CD14-positive monocyte (primary cell): ENCODE data around the gene TMEM238. TPM values are rescaled to one million over a fixed set of nuclear protein-coding genes. Genes with fewer than 3 reads are reported as not detected.

Experiments
- DNase-seq, 3 donors: peaks; one replicate each; pipeline ENCODE4 v3.0.0-alpha.2; 2011 to 2022
- H2AFZ ChIP-seq: 2 replicates; pipeline ENCODE4 v1.6.0; 2012; ENCODE audit warnings: mild to moderate bottlenecking, low read depth, low read length, inconsistent platforms; ENCODE audit not compliant: insufficient read depth, poor library complexity, severe bottlenecking
- H3K27ac ChIP-seq, 2 donors: 1 replicate in 1 of 2; 2 replicates in 1 of 2; pipeline ENCODE4 v1.5.1; 2012 to 2013; ENCODE audit warnings: low read length in 2 of 2, control low read depth in 1 of 2, inconsistent platforms in 1 of 2, low read depth in 1 of 2, mild to moderate bottlenecking in 1 of 2
- H3K27me3 ChIP-seq, 2 donors: one replicate each; pipeline versions ENCODE4 v1.6.0 to v1.6.1; 2011 to 2013; ENCODE audit warnings: low read length in 2 of 2; ENCODE audit not compliant: control insufficient read depth in 2 of 2, insufficient read depth in 2 of 2
- H3K36me3 ChIP-seq, 2 donors: replicated peaks in 1 of 2; 1 replicate in 1 of 2; 2 replicates in 1 of 2; pipeline versions ENCODE4 v1.5.1 to v1.6.1; 2012 to 2013; ENCODE audit warnings: low read length in 2 of 2, control low read depth in 1 of 2, inconsistent platforms in 1 of 2, mild to moderate bottlenecking in 1 of 2; ENCODE audit not compliant: insufficient read depth in 2 of 2, control insufficient read depth in 1 of 2
- H3K4me1 ChIP-seq, 2 donors: 1 replicate in 1 of 2; 2 replicates in 1 of 2; pipeline versions ENCODE4 v1.5.1 to v1.6.1; 2012 to 2013; ENCODE audit warnings: low read length in 2 of 2, control low read depth in 1 of 2, inconsistent platforms in 1 of 2, mild to moderate bottlenecking in 1 of 2, moderate library complexity in 1 of 2; ENCODE audit not compliant: insufficient read depth in 2 of 2, control insufficient read depth in 1 of 2
- H3K4me2 ChIP-seq: replicated peaks from 2 replicates; pipeline ENCODE3; 2012; ENCODE audit warnings: low read length, moderate library complexity, mild to moderate bottlenecking; ENCODE audit not compliant: poor library complexity, severe bottlenecking; ENCODE audit errors: extremely low read depth
- H3K4me3 ChIP-seq, 3 experiments: fragments of 200-600 bp in 1 of 3; sonication (generic) in 1 of 3; replicated peaks in 1 of 3; 1 replicate in 2 of 3; 2 replicates in 1 of 3; pipeline ENCODE4 v1.5.1; 2011 to 2013; ENCODE audit warnings: low read length in 3 of 3, mild to moderate bottlenecking in 3 of 3, control low read depth in 2 of 3, low read depth in 2 of 3, inconsistent platforms in 1 of 3, moderate library complexity in 1 of 3
- H3K79me2 ChIP-seq: 2 replicates; pipeline ENCODE4 v1.6.0; 2012; ENCODE audit warnings: mild to moderate bottlenecking, control low read depth, inconsistent platforms, low read length, moderate library complexity; ENCODE audit not compliant: insufficient read depth
- H3K9ac ChIP-seq: 2 replicates; pipeline ENCODE4 v1.6.0; 2017; ENCODE audit warnings: low read length, mild to moderate bottlenecking; ENCODE audit not compliant: insufficient read depth, poor library complexity, severe bottlenecking
- H3K9me3 ChIP-seq, 2 donors: replicated peaks in 1 of 2; 1 replicate in 1 of 2; 2 replicates in 1 of 2; pipeline versions ENCODE4 v1.5.1 to v1.6.1; 2012 to 2013; ENCODE audit warnings: low read length in 2 of 2, control low read depth in 1 of 2; ENCODE audit not compliant: control insufficient read depth in 1 of 2, insufficient read depth in 1 of 2
- H4K20me1 ChIP-seq: 2 replicates; pipeline ENCODE4 v1.6.0; 2012; ENCODE audit warnings: mild to moderate bottlenecking, low read length, control low read depth, moderate library complexity; ENCODE audit not compliant: insufficient read depth
- H3K27ac Mint-ChIP-seq, 7 donors: one replicate each; pipeline ENCODE4 v1.8.0; 2020; ENCODE audit warnings: mild to moderate bottlenecking in 7 of 7, mixed read lengths in 7 of 7, moderate library complexity in 6 of 7, inconsistent platforms in 2 of 7
- H3K27me3 Mint-ChIP-seq, 3 donors: one replicate each; pipeline ENCODE4 v1.8.0; 2021 to 2022; ENCODE audit warnings: low read depth in 3 of 3, mild to moderate bottlenecking in 3 of 3, mixed read lengths in 3 of 3, moderate library complexity in 3 of 3, inconsistent platforms in 1 of 3
- H3K36me3 Mint-ChIP-seq, 2 donors: one replicate each; pipeline ENCODE4 v1.8.0; 2020; ENCODE audit warnings: mixed read lengths in 2 of 2, inconsistent platforms in 1 of 2, mild to moderate bottlenecking in 1 of 2
- H3K4me1 Mint-ChIP-seq: one replicate; pipeline ENCODE4 v1.8.0; 2020; ENCODE audit warnings: mild to moderate bottlenecking, mixed read lengths
- H3K4me3 Mint-ChIP-seq, 2 donors: one replicate each; pipeline ENCODE4 v1.8.0; 2020; ENCODE audit warnings: mild to moderate bottlenecking in 2 of 2, mixed read lengths in 2 of 2, moderate library complexity in 1 of 2
- H3K9me3 Mint-ChIP-seq, 7 donors: one replicate each; pipeline ENCODE4 v1.8.0; 2020 to 2022; ENCODE audit warnings: mixed read lengths in 7 of 7, mild to moderate bottlenecking in 6 of 7, moderate library complexity in 6 of 7, inconsistent platforms in 2 of 7
- CTCF ChIP-seq: fragments of 200-600 bp; IDR thresholded peaks from one replicate; pipeline ENCODE4 v1.8.0; 2022; ENCODE audit warnings: antibody characterized with exemption, mild to moderate bottlenecking
- WGBS: methylation state at CpG from one replicate; pipeline ENCODE4 v1.1.5; 2013; ENCODE audit warnings: missing lambda C conversion rate; ENCODE audit not compliant: insufficient coverage; 5-methylcytosine and 5-hydroxymethylcytosine counted together
- intact Hi-C, 2 donors: fragments of 100-400 bp; cut with micrococcal nuclease; formaldehyde crosslinking; loops; one replicate each; pipeline versions ENCODE4 v1.15.0 to v1.15.1; 2023
- polyA plus RNA-seq, 3 donors: library from polyadenylated mRNA; depleted of rRNA in 1 of 3; unstranded in 2 of 3; stranded (reverse) in 1 of 3; fragments of 300-500 nt in 2 of 3; fragments of >200 nt in 1 of 3; fragmentation: Illumina TruSeq in 2 of 3; gene quantifications; 1 replicate in 2 of 3; 2 replicates in 1 of 3; pipeline ENCODE4 v1.2.3, GENCODE V29; 2012 to 2021

Gene TMEM238
- polyA plus RNA-seq, 3 donors, result not detected

- Histone ChIP-seq H3K4me3 (no peak overlapping the region), H3K36me3 (no peaks in the 10 kb centered on the region), H2AFZ (no peak overlapping the region), H3K79me2 (no peaks in the 10 kb centered on the region), H3K9ac (no peak overlapping the region), H3K4me2 (no peak overlapping the region), H4K20me1 (no peaks in the 10 kb centered on the region), H3K9me3 (no peaks in the 10 kb centered on the region), H3K4me1 (no peaks in the 10 kb centered on the region), H3K27me3 (peaks cover 0 to 16% of the 10 kb centered on the region in 2 donors), H3K27ac (no peak overlapping the region)
- no peaks in the 10 kb centered on the region for H3K4me1 Mint-ChIP-seq
- intact Hi-C loops, result no loop called here
- 93% methylated on average over 13 of the region's 16 CpGs for WGBS
- DNase-seq, result no peak
- no peaks in the 10 kb centered on the region for H3K36me3 Mint-ChIP-seq
- peaks cover 0 to 1% (median 0%) of the 10 kb centered on the region in 7 donors for H3K9me3 Mint-ChIP-seq
- H3K27me3 Mint-ChIP-seq, result peaks cover 17 to 31% (median 21%) of the 10 kb centered on the region in 3 donors
- H3K27ac Mint-ChIP-seq, result no peak overlapping the region
- no peak overlapping the region for H3K4me3 Mint-ChIP-seq
- TF ChIP-seq CTCF, result no peak
Observed at GRCh38 chr19:55360902-55361301, 23.2 kb downstream of the TMEM238 start.

- peaks cover 26 to 45% (median 30%) of the 10 kb centered on the region in 3 donors for H3K27me3 Mint-ChIP-seq
- no peak for TF ChIP-seq CTCF
- no peak overlapping the region for H3K9ac ChIP-seq
Observed at GRCh38 chr19:55358943-55359908, 24.9 kb downstream of the TMEM238 start.

More at GRCh38 chr19:55358943-55359908, 24.9 kb downstream of the TMEM238 start:
- no peaks in the 10 kb centered on the region for H4K20me1 ChIP-seq
- H3K27me3 ChIP-seq, result peaks cover 4 to 32% of the 10 kb centered on the region in 2 donors
- H3K4me1 ChIP-seq, result peaks cover 4 to 5% of the 10 kb centered on the region in 2 donors
- no peak overlapping the region for H3K4me3 ChIP-seq
- no peaks in the 10 kb centered on the region for H3K79me2 ChIP-seq
- no peak overlapping the region for H3K27ac ChIP-seq
- Mint-ChIP-seq H3K4me1 (peaks cover 1% of the 10 kb centered on the region), H3K9me3 (peaks cover 0 to 4% (median 0%) of the 10 kb centered on the region in 7 donors), H3K27ac (peak overlapping the region in 1 of 7 donors; percentile 43), H3K36me3 (no peaks in the 10 kb centered on the region), H3K4me3 (no peak overlapping the region)
- intact Hi-C loops, result no loop called here
- H2AFZ ChIP-seq, result no peak overlapping the region
- WGBS, result 90% methylated on average over 31 of the region's 32 CpGs
- no peaks in the 10 kb centered on the region for H3K9me3 ChIP-seq
- DNase-seq, result no peak
- H3K4me2 ChIP-seq, result no peak overlapping the region
- no peaks in the 10 kb centered on the region for H3K36me3 ChIP-seq
